PFSK-1 (cell line): Measurements from ENCODE around the gene MCTP1.

Source experiments
- POLR2AphosphoS5 ChIP-seq: IDR thresholded peaks from 2 replicates; pipeline ENCODE4 v1.6.1; 2012; ENCODE audit warnings: low read depth, mild to moderate bottlenecking, control low read depth, low read length, moderate library complexity
- REST ChIP-seq, 2 experiments: IDR thresholded peaks; 2 replicates each; pipeline versions ENCODE4 v1.6.1 to v1.8.0; 2011 to 2012; ENCODE audit warnings: low read depth in 2 of 2, low read length in 2 of 2, control low read depth in 1 of 2, inconsistent platforms in 1 of 2, mild to moderate bottlenecking in 1 of 2, moderate library complexity in 1 of 2; ENCODE audit not compliant: insufficient read depth in 1 of 2

GRCh38 chr5:95043234-95043633 lies 241.7 kb downstream of the MCTP1 start:
- TF ChIP-seq POLR2AphosphoS5 (no peak), REST (IDR thresholded peaks at IDR 0.05; ENCODE audit: insufficient read depth in 1 of 2, low read depth in 2 of 2, low read length in 2 of 2) (no peak)
